Esophagus muscularis mucosa (tissue), 4 donors: Measurements from ENCODE around the gene ZNF563. TPM values are rescaled to one million over a fixed set of nuclear protein-coding genes. Genes with fewer than 3 reads are reported as not detected.
"Not testable (repeated sequence)": the region's sequence is repeated elsewhere in the genome, so short reads cannot be mapped to it uniquely, and the experiment has no call there.

Source experiments
- DNase-seq: peaks from one replicate; pipeline ENCODE4 v3.0.0-alpha.2; 2017; ENCODE audit errors: extremely low spot score
- H3K27ac ChIP-seq, 4 donors: fragments of 200-600 bp; sonication (generic); replicated peaks in 1 of 4; 1 replicate in 3 of 4; 2 replicates in 1 of 4; pipeline ENCODE4 v1.5.1; 2016 to 2019; ENCODE audit warnings: mild to moderate bottlenecking in 1 of 4
- H3K27me3 ChIP-seq, 4 donors: fragments of 200-600 bp; sonication (generic); one replicate each; pipeline versions ENCODE4 v1.5.1 to v1.6.0; 2016 to 2019
- H3K36me3 ChIP-seq, 4 donors: fragments of 200-600 bp; sonication (generic); one replicate each; pipeline ENCODE4 v1.5.1; 2016 to 2019
- H3K4me1 ChIP-seq, 4 donors: fragments of 200-600 bp; sonication (generic); one replicate each; pipeline ENCODE4 v1.5.1; 2016 to 2019
- H3K4me3 ChIP-seq, 4 donors: fragments of 200-600 bp; sonication (generic); 1 replicate in 2 of 4; 2 replicates in 2 of 4; pipeline ENCODE4 v1.5.1; 2016 to 2019; ENCODE audit warnings: mild to moderate bottlenecking in 4 of 4, moderate library complexity in 1 of 4
- H3K9me3 ChIP-seq, 4 donors: fragments of 200-600 bp; sonication (generic); 1 replicate in 3 of 4; 2 replicates in 1 of 4; pipeline ENCODE4 v1.5.1; 2016 to 2019
- EP300 ChIP-seq: sonication (generic); formaldehyde crosslinking; IDR thresholded peaks from one replicate; pipeline ENCODE4 v1.6.1; 2017; ENCODE audit warnings: antibody characterized with exemption
- POLR2A ChIP-seq: fragments of 450-650 bp; IDR thresholded peaks from one replicate; pipeline ENCODE4 v1.6.1; 2017; ENCODE audit warnings: antibody characterized with exemption, moderate library complexity, mild to moderate bottlenecking, low read depth
- POLR2AphosphoS5 ChIP-seq, 2 donors: sonication (generic); formaldehyde crosslinking; IDR thresholded peaks; one replicate each; pipeline ENCODE4 v1.6.1; 2017; ENCODE audit warnings: antibody characterized with exemption in 2 of 2
- WGBS: methylation state at CpG from one replicate; pipeline ENCODE4 v1.1.5; 2018; 5-methylcytosine and 5-hydroxymethylcytosine counted together
- intact Hi-C: fragments of 100-400 bp; cut with DNase I; formaldehyde crosslinking; loops from one replicate; pipeline ENCODE4 v1.15.1; 2023
- total RNA-seq, 4 donors: library from RNA; depleted of rRNA; stranded (reverse); fragments of >200 nt; gene quantifications; one replicate each; pipeline versions ENCODE4 v1.1.0 to v1.2.1, GENCODE V29; 2016
- TF ChIP-seq, protein P1 (sequence below), 3 experiments: fragments of 200-600 bp in 2 of 3; fragments of 450-650 bp in 1 of 3; sonication (generic) in 2 of 3; IDR thresholded peaks; one replicate each; pipeline ENCODE4 v1.5.1; 2017 to 2019; ENCODE audit warnings: antibody characterized with exemption in 3 of 3, mild to moderate bottlenecking in 2 of 3, moderate library complexity in 1 of 3

The ZNF563 gene
- total RNA-seq, 4 donors from 2014 or later = 2.3 to 3.4 (median 2.9) TPM

DNA sequence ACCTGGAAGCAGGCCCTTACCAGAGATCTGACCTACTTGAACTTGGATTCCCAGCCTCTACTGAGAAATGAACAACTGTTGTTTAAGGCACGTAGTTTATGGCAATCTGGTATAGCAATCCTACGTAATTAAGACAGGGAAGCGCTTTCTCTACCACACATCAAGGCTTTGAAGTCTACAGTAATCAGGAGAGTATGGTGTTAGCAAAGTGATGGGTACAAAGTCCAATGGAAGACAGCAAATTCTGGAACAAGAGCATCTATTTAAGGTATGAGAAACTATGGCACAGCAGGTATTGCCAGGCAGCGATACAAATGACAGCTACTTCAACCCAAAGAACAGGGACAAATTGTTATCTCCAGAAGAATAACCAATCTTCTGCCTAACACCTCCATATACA lies 3.1 kb downstream of the ZNF563 start:
- no peaks in the 10 kb centered on the region for H3K9me3 ChIP-seq
- peaks cover 11 to 23% (median 16%) of the 10 kb centered on the region in 4 donors for H3K4me1 ChIP-seq
- no peaks in the 10 kb centered on the region for H3K27me3 ChIP-seq
- no peak overlapping the region for H3K4me3 ChIP-seq
- H3K27ac ChIP-seq = no peak overlapping the region
- 95% methylated on average over 4 of the region's 4 CpGs for WGBS
- intact Hi-C loops = no loop called here
- no peak for DNase-seq
- no peaks in the 10 kb centered on the region for H3K36me3 ChIP-seq
- TF ChIP-seq POLR2AphosphoS5 (IDR thresholded peaks at IDR 0.05) (no peak), EP300 (no peak), POLR2A (no peak)
- TF ChIP-seq, protein P1, sequence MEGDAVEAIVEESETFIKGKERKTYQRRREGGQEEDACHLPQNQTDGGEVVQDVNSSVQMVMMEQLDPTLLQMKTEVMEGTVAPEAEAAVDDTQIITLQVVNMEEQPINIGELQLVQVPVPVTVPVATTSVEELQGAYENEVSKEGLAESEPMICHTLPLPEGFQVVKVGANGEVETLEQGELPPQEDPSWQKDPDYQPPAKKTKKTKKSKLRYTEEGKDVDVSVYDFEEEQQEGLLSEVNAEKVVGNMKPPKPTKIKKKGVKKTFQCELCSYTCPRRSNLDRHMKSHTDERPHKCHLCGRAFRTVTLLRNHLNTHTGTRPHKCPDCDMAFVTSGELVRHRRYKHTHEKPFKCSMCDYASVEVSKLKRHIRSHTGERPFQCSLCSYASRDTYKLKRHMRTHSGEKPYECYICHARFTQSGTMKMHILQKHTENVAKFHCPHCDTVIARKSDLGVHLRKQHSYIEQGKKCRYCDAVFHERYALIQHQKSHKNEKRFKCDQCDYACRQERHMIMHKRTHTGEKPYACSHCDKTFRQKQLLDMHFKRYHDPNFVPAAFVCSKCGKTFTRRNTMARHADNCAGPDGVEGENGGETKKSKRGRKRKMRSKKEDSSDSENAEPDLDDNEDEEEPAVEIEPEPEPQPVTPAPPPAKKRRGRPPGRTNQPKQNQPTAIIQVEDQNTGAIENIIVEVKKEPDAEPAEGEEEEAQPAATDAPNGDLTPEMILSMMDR (IDR thresholded peaks at IDR 0.05) = no peak

DNA sequence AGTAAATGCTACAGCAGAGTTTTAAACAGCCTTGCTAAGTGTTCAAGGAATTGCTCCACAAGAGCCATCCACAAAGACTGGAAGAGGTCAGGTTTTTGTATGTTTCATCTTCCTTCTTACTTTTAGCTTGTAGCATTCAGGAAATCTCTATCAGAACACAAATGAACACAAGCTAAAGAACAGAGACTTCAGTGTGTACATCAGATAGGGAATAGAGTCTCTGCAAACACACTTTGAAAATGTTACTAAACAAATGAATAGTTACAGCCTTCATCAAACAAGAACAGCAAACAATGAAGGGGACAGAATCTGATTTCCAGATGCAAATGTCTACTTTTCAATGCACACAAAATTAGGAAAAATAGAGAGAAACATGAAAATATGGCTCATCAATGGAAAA lies 7.7 kb downstream of the ZNF563 start:
- H3K36me3 ChIP-seq = peaks cover 12 to 26% (median 19%) of the 10 kb centered on the region in 4 donors
- intact Hi-C loops = no loop called here
- no peaks in the 10 kb centered on the region for H3K9me3 ChIP-seq
- no peak for TF ChIP-seq EP300
- no peak for TF ChIP-seq POLR2A
- TF ChIP-seq, protein P1 (IDR thresholded peaks at IDR 0.05) = no peak
- no peak for TF ChIP-seq POLR2AphosphoS5 (IDR thresholded peaks at IDR 0.05)
- H3K27ac ChIP-seq = no peak overlapping the region
- no peaks in the 10 kb centered on the region for H3K27me3 ChIP-seq
- H3K4me3 ChIP-seq = no peak overlapping the region
- H3K4me1 ChIP-seq = no peaks in the 10 kb centered on the region
- DNase-seq = no peak

DNA sequence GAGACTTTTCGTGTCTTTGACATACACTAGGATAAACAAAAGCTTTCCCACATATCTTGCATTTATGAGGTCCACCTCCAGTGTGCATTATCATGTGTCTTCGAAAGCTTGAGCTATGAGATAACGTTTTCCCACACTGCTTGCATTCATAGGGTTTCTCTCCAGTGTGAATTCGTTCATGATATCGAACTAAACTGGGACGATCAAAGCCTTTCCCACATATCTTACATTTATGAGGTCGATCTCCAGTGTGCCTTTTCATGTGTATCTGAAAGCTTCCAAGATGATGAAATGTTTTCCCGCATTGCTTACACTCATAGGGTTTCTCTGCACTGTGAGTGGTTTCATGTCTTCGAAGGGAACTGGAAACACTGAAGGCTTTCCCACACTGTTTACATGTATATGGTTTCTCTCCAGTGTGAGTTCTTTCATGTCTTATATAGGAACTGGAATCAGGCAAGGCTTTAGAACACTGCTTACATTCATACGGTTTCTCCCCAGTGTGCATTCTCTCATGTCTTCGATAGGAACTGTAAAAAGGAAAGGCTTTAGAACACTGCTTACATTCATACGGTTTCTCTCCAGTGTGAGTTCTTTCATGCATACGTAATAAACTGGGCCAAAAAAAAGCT lies 14.5 kb downstream of the ZNF563 start:
- peaks cover 37 to 61% (median 46%) of the 10 kb centered on the region in 4 donors for H3K36me3 ChIP-seq
- peaks cover 0 to 5% (median 2%) of the 10 kb centered on the region in 4 donors for H3K9me3 ChIP-seq
- 93% methylated on average over 13 of the region's 13 CpGs for WGBS
- H3K4me1 ChIP-seq = no peaks in the 10 kb centered on the region
- H3K4me3 ChIP-seq = no peak overlapping the region
- TF ChIP-seq POLR2A = no peak
- H3K27me3 ChIP-seq = no peaks in the 10 kb centered on the region
- intact Hi-C loops = no loop called here
- no peak for DNase-seq
- no peak overlapping the region for H3K27ac ChIP-seq

DNA sequence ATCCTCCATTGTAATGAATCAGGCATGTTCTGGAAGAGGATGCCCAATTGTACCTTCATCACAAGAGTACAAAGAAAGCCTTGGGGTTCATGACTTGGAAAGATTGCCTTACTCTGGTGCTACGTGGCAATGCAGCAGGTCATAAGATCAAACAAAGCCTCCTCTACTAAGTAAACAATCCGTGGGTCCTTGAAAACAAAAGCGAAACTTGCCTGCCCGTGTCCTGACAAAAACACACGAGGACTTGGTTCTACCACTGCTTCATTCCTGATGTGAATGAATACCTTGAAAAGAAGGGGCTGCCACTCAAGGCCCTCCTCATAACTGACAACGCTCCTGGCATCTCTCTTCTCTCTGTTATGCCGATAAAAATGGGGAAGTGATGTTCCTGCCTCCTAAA lies 18.9 kb downstream of the ZNF563 start:
- peaks cover 12 to 23% (median 17%) of the 10 kb centered on the region in 4 donors for H3K36me3 ChIP-seq
- no peak for TF ChIP-seq POLR2A
- no peak for TF ChIP-seq EP300
- TF ChIP-seq, protein P1 (IDR thresholded peaks at IDR 0.05) = no peak
- no peak for TF ChIP-seq POLR2AphosphoS5 (IDR thresholded peaks at IDR 0.05)
- H3K4me1 ChIP-seq = no peaks in the 10 kb centered on the region
- H3K27me3 ChIP-seq = no peaks in the 10 kb centered on the region
- intact Hi-C loops = no loop called here
- H3K4me3 ChIP-seq = no peak overlapping the region
- H3K9me3 ChIP-seq = peaks cover 0 to 5% (median 2%) of the 10 kb centered on the region in 4 donors
- H3K27ac ChIP-seq = no peak overlapping the region
- WGBS = 81% methylated on average over 7 of the region's 7 CpGs
- no peak for DNase-seq

DNA sequence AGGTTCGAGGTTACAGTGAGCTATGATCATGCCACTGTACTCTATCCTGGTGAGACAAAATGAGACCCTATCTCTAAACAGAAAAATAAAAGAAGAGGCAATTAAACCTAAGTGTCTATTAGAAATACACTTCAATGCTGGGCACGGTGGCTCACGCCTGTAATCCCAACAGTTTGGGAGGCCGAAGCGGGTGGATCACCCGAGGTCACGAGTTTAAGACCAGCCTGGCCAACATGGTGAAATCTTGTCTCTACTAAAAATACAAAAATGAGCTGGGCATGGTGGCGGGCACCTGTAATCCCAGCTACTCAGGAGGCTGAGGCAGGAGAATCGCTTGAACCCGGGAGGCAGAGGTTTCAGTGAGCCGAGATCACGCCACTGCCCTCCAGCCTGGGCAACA lies 24.5 kb downstream of the ZNF563 start:
- H3K27ac ChIP-seq, DNase-seq, H3K4me3 ChIP-seq, intact Hi-C loops, H3K9me3 ChIP-seq, H3K4me1 ChIP-seq, H3K27me3 ChIP-seq, H3K36me3 ChIP-seq: not testable (repeated sequence)
- 98% methylated on average over 12 of the region's 12 CpGs for WGBS

DNA sequence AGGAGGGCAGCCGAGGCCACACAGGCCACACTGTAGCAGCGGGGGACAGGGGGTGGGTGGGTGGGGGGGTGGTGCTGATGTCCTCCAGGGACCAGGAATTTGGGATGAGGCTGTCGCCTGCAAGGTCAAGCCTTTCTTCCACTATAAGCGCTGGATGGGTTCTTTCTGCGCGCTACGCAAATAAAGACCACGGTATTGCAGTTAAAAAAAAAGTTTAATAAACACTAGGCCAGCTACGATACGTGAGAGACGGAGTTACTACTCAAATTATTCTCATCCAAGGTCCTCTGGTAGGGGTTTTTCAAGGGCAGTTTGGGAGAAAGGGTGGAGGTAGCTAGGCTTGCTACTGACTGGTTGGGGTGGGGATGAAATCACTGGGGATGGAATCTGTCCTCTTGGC lies 38.2 kb downstream of the ZNF563 start:
- H3K9me3 ChIP-seq = no peaks in the 10 kb centered on the region
- 67% methylated on average over 10 of the region's 11 CpGs for WGBS
- H3K27ac ChIP-seq = peak overlapping the region; percentile 90 to 98 (median 94)
- TF ChIP-seq EP300 (no peak), POLR2AphosphoS5 (IDR thresholded peaks at IDR 0.05) (no peak), POLR2A (no peak)
- TF ChIP-seq, protein P1 (IDR thresholded peaks at IDR 0.05) = no peak
- intact Hi-C loops = loop anchor here (2.0 kb wide), 1 partner anchor 38 kb away; the partner anchor contains the start of gene ZNF563
- DNase-seq = no peak
- peaks cover 19 to 44% (median 33%) of the 10 kb centered on the region in 4 donors for H3K4me1 ChIP-seq
- no peaks in the 10 kb centered on the region for H3K36me3 ChIP-seq
- peak overlapping the region; percentile 84 to 96 (median 92) for H3K4me3 ChIP-seq
- no peaks in the 10 kb centered on the region for H3K27me3 ChIP-seq
